K562 (cell line): ENCODE data around the gene GART. TPM values are rescaled to one million over a fixed set of nuclear protein-coding genes. Genes with fewer than 3 reads are reported as not detected.
"Not testable (repeated sequence)": the region's sequence is repeated elsewhere in the genome, so short reads cannot be mapped to it uniquely, and the experiment has no call there.

Experiments used
- ATAC-seq: fragments of 200-7000 bp; cut with Tn5 transposase; 3 replicates; pipeline ENCODE4 v1.9.1; 2020; ENCODE audit warnings: moderate library complexity
- BruUV-seq: library from RNA; stranded (reverse); fragments of 400-500 nt; replicated peaks from 2 replicates; lab custom pipeline; 2021; lab: Mats Ljungman, UMichigan
- CTCF ChIA-PET: fragments of 300-600 bp; formaldehyde crosslinking; extraction: SDS; loops from one replicate; lab custom pipeline; 2021; ENCODE audit warnings: low intra/inter-chr PET ratio; lab: Yijun Ruan, JAX
- POLR2A ChIA-PET: fragments of 300-600, 350-650 bp; sonication (Branson Sonifier 250); formaldehyde crosslinking; extraction: SDS; loops from one replicate; lab custom pipeline; 2021; ENCODE audit warnings: antibody characterized with exemption, inconsistent platforms; lab: Yijun Ruan, JAX
- DNase-seq, 4 experiments: peaks; one replicate each; pipeline versions ENCODE4 v3.0.0 to v3.0.0-alpha.2; 2011 to 2018; ENCODE audit warnings: low spot score in 3 of 4, mixed read lengths in 3 of 4; ENCODE audit errors: extremely low read depth in 1 of 4
- FAIRE-seq: peaks from 2 replicates; lab custom pipeline; 2011; peaks lifted over from hg19 to GRCh38; lab: Jason Lieb, UNC
- H2AFZ ChIP-seq: 2 replicates; pipeline ENCODE4 v1.6.0; 2011; ENCODE audit warnings: low read depth, low read length, control low read depth, inconsistent platforms
- H3K27ac ChIP-seq: fragments of 200-600 bp; 3 replicates; pipeline ENCODE4 v1.8.0; 2011; ENCODE audit warnings: low read depth, mild to moderate bottlenecking, control low read depth, inconsistent platforms, low read length, moderate library complexity, mixed read lengths; ENCODE audit errors: extremely low read depth
- H3K27me3 ChIP-seq, 2 experiments: fragments of 300-600 bp in 1 of 2; 2 replicates in 1 of 2; 3 replicates in 1 of 2; pipeline versions ENCODE4 v1.6.0 to v1.8.0; 2011; ENCODE audit warnings: inconsistent platforms in 2 of 2, low read length in 2 of 2, mild to moderate bottlenecking in 1 of 2, mixed read lengths in 1 of 2, moderate library complexity in 1 of 2; ENCODE audit not compliant: control insufficient read depth in 2 of 2, insufficient read depth in 2 of 2
- H3K36me3 ChIP-seq: fragments of 300-600 bp; 3 replicates; pipeline ENCODE4 v1.8.0; 2011; ENCODE audit warnings: mild to moderate bottlenecking, low read length, inconsistent platforms; ENCODE audit not compliant: control insufficient read depth, insufficient read depth
- H3K4me1 ChIP-seq, 2 experiments: fragments of 200-600 bp in 1 of 2; replicated peaks in 1 of 2; 2 replicates in 1 of 2; 3 replicates in 1 of 2; pipeline versions ENCODE4 v1.5.1 to v1.8.0; 2011; ENCODE audit warnings: inconsistent platforms in 2 of 2, low read length in 2 of 2, mild to moderate bottlenecking in 1 of 2, mixed read lengths in 1 of 2, moderate library complexity in 1 of 2; ENCODE audit not compliant: control insufficient read depth in 2 of 2, insufficient read depth in 2 of 2
- H3K4me2 ChIP-seq: 2 replicates; pipeline ENCODE4 v1.6.1; 2011; ENCODE audit warnings: low read length, control low read depth, inconsistent platforms, mixed read lengths; ENCODE audit not compliant: insufficient read depth
- H3K4me3 ChIP-seq: fragments of 200-600 bp; sonication (generic), shearing (Covaris generic); 2 replicates; pipeline ENCODE4 v1.5.1; 2016; ENCODE audit warnings: control low read depth, inconsistent platforms
- H3K79me2 ChIP-seq: fragments of 200-600 bp; 3 replicates; pipeline ENCODE4 v1.8.0; 2011; ENCODE audit warnings: low read length, inconsistent platforms; ENCODE audit not compliant: control insufficient read depth, insufficient read depth
- H3K9ac ChIP-seq, 2 experiments: 2 replicates each; pipeline versions ENCODE4 v1.6.0 to v1.6.1; 2011; ENCODE audit warnings: low read depth in 2 of 2, low read length in 2 of 2, control low read depth in 1 of 2, inconsistent platforms in 1 of 2, mild to moderate bottlenecking in 1 of 2, mixed read lengths in 1 of 2; ENCODE audit not compliant: insufficient read depth in 1 of 2
- H3K9me1 ChIP-seq: one replicate; pipeline ENCODE4 v1.6.0; 2011; ENCODE audit warnings: inconsistent platforms, mild to moderate bottlenecking, low read length, moderate library complexity; ENCODE audit not compliant: control insufficient read depth, insufficient read depth
- H3K9me3 ChIP-seq: replicated peaks from 2 replicates; pipeline ENCODE4 v1.5.1; 2011; ENCODE audit warnings: low read depth, low read length, inconsistent platforms; ENCODE audit not compliant: control insufficient read depth, insufficient read depth
- H4K20me1 ChIP-seq: replicated peaks from 2 replicates; pipeline ENCODE4 v1.6.1; 2011; ENCODE audit warnings: low read length, inconsistent platforms, mixed read lengths; ENCODE audit not compliant: control insufficient read depth, insufficient read depth
- CEBPB ChIP-seq: fragments of 450-650 bp; IDR thresholded peaks from 2 replicates; pipeline ENCODE4 v1.6.1; 2016; ENCODE audit warnings: missing genetic modification characterization, missing compliant biosample characterization
- CEBPG ChIP-seq, 3 experiments: fragments of 200-800 bp in 1 of 3; sonication (Bioruptor generic) in 1 of 3; sonication (generic) in 1 of 3; formaldehyde crosslinking in 1 of 3; IDR thresholded peaks in 2 of 3; conservative IDR thresholded peaks in 1 of 3; 2 replicates each; pipeline versions ENCODE4 v1.6.1 to v1.8.0; 2016 to 2022; ENCODE audit warnings: missing compliant biosample characterization in 2 of 3, missing genetic modification characterization in 2 of 3, mild to moderate bottlenecking in 1 of 3, missing genetic modification reagents in 1 of 3
- CREB3L1 ChIP-seq: fragments of 450-650 bp; IDR thresholded peaks from 2 replicates; pipeline ENCODE4 v1.6.1; 2014; ENCODE audit warnings: low read depth, mild to moderate bottlenecking, moderate library complexity, borderline replicate concordance
- NFIX ChIP-seq: fragments of 250-450 bp; sonication (Bioruptor Pico); IDR thresholded peaks from 2 replicates; pipeline ENCODE4 v1.4.0; 2020; ENCODE audit warnings: low read depth, mild to moderate bottlenecking, moderate library complexity
- NR2C1 ChIP-seq, 2 experiments: fragments of 450-650 bp; IDR thresholded peaks; 2 replicates each; pipeline ENCODE4 v1.6.1; 2017; ENCODE audit warnings: mild to moderate bottlenecking in 2 of 2, antibody characterized with exemption in 1 of 2, inconsistent platforms in 1 of 2, missing compliant biosample characterization in 1 of 2, missing genetic modification characterization in 1 of 2
- POLR2A ChIP-seq: fragments of 450-650 bp; conservative IDR thresholded peaks from 2 replicates; pipeline ENCODE4 v1.6.1; 2016
- POLR2AphosphoS2 ChIP-seq: IDR thresholded peaks from 2 replicates; pipeline ENCODE4 v1.6.1; 2012; ENCODE audit warnings: low read length, improper control_type of control experiment
- SLC30A9 ChIP-seq: fragments of 250-450 bp; sonication (Bioruptor Pico); IDR thresholded peaks from 2 replicates; pipeline ENCODE4 v1.8.0; 2022; ENCODE audit warnings: mild to moderate bottlenecking, moderate library complexity
- SMAD1 ChIP-seq: fragments of 150-350 bp; IDR thresholded peaks from 2 replicates; pipeline ENCODE4 v1.6.1; 2014; ENCODE audit warnings: low read length, low read depth; ENCODE audit not compliant: partially characterized antibody
- TRIM24 ChIP-seq, 2 experiments: fragments of 450-650 bp; IDR thresholded peaks; 2 replicates each; pipeline ENCODE4 v1.6.1; 2016
- ZNF444 ChIP-seq: fragments of 250-450 bp; sonication (Bioruptor Pico); IDR thresholded peaks from 2 replicates; pipeline ENCODE4 v1.4.0; 2020; ENCODE audit warnings: mild to moderate bottlenecking, moderate library complexity
- ZNF717 ChIP-seq: fragments of 250-450 bp; sonication (Bioruptor Pico); IDR thresholded peaks from 2 replicates; pipeline ENCODE4 v1.5.0; 2021
- WGBS: fragments of 100-300 bp; shearing (Covaris generic); methylation state at CpG from one replicate; pipeline ENCODE4 v1.1.6; 2016; ENCODE audit warnings: low coverage, mixed read lengths; ENCODE audit not compliant: insufficient coverage; ENCODE audit errors: missing lambda C conversion rate; 5-methylcytosine and 5-hydroxymethylcytosine counted together
- in situ Hi-C: fragments of 300-500 bp; cut with MboI; formaldehyde crosslinking; loops from 4 replicates; pipeline ENCODE4 v1.15.0; 2018; ENCODE audit warnings: inconsistent platforms, mixed read lengths
- intact Hi-C: fragments of 100-400 bp; cut with micrococcal nuclease; formaldehyde crosslinking; loops from 2 replicates; pipeline ENCODE4 v1.14.2; 2022
- polyA plus RNA-seq, 8 experiments: library from polyadenylated mRNA; depleted of rRNA in 4 of 8; stranded (reverse) in 5 of 8; unstranded in 3 of 8; fragments of >200 nt; fragmentation: Nextera tagmentation in 2 of 8; fragmentation: Illumina TruSeq in 1 of 8; extraction: Ambion mirVana in 2 of 8; extraction: Trizol in 1 of 8; gene quantifications; 2 replicates each; pipeline versions ENCODE4 v1.2.1 to v1.2.3, GENCODE V29; 2011 to 2014; ENCODE audit warnings: inconsistent platforms in 1 of 8, missing spikeins in 1 of 8
- total RNA-seq, 7 experiments: library from RNA; depleted of rRNA in 6 of 7; stranded (reverse); fragments of >200 nt in 6 of 7; fragmentation: Illumina TruSeq in 2 of 7; extraction: Trizol in 2 of 7; gene quantifications; 2 replicates each; pipeline versions ENCODE4 v1.2.1 to v1.2.3, GENCODE V29; 2011 to 2021; ENCODE audit warnings: low replicate concordance in 1 of 7

GART gene
- total and polyA plus RNA-seq, 9 of the 15 experiments (the other 6 are each of a cell fraction or from before 2014, with no cell fraction given): 141 to 429 (median 349) TPM

GRCh38 chr21:33576741-33577141, 34.8 kb upstream of the GART start:
- H3K9ac ChIP-seq; intact Hi-C loops; H3K79me2 ChIP-seq; H3K27me3 ChIP-seq; H2AFZ ChIP-seq; H4K20me1 ChIP-seq; H3K4me3 ChIP-seq; in situ Hi-C loops; FAIRE-seq; H3K9me3 ChIP-seq; BruUV-seq; H3K4me2 ChIP-seq; H3K4me1 ChIP-seq; H3K27ac ChIP-seq; H3K9me1 ChIP-seq; DNase-seq; CTCF ChIA-PET; TF ChIP-seq CEBPG (CRISPR knock-in tag; IDR thresholded peaks at IDR 0.05): not testable (repeated sequence)
- TF ChIP-seq CEBPG (tag; conservative IDR thresholded peaks at IDR 0.05 in 1 of 2, IDR thresholded peaks at IDR 0.05 in 1 of 2) (peak in 1 of 2 experiments; percentile 69; a peak in 2 of 4 replicates), POLR2A (peak; percentile 34), CEBPB (tag) (peak; percentile 63)
- POLR2A ChIA-PET: interaction anchor here (1.0 to 1.8 kb wide), 3 partner anchors 8 to 318 kb away, joined by 4 to 6 read pairs (median 4); partner anchors contain the start of gene DONSON
- 49% methylated on average over 2 of the region's 2 CpGs for WGBS
- H3K36me3 ChIP-seq: peaks cover 93% of the 10 kb centered on the region
- ATAC-seq: peak; percentile 64

- ChIA-PET POLR2A (interaction anchor here (0.6 to 12.7 kb wide), 4 partner anchors 10 to 72 kb away, joined by 3 to 130 read pairs (median 16); no protein-coding TSS in a partner anchor), CTCF (no interaction called here)
- Histone ChIP-seq H3K9me1 (no peaks in the 10 kb centered on the region), H3K9ac (no peak overlapping the region), H3K4me2 (no peak overlapping the region), H3K4me3 (no peak overlapping the region), H3K79me2 (peaks cover 9% of the 10 kb centered on the region; the same call in 1 of the 3 replicates), H4K20me1 (no peaks in the 10 kb centered on the region), H3K9me3 (no peaks in the 10 kb centered on the region)
- FAIRE-seq: no peak
- WGBS: 95% methylated on average over 3 of the region's 3 CpGs
- intact Hi-C loops: no loop called here
- no peak for ATAC-seq
- in situ Hi-C loops: no loop called here
- BruUV-seq: no TSS peak
- TF ChIP-seq SLC30A9 (CRISPR knock-in tag) (no peak), ZNF717 (CRISPR knock-in tag) (no peak), NR2C1 (IDR thresholded peaks at IDR 0.05) (0 out of 2 replicates have a peak, but pooled peaks have one; percentile 15), NR2C1 (tag; IDR thresholded peaks at IDR 0.05) (0 out of 2 replicates have a peak, but pooled peaks have one; percentile 21), POLR2AphosphoS2 (0 out of 2 replicates have a peak, but pooled peaks have one; percentile 39), TRIM24 (IDR thresholded peaks at IDR 0.05) (no peak), CREB3L1 (no peak), ZNF444 (CRISPR knock-in tag) (no peak), SMAD1 (no peak), NFIX (CRISPR knock-in tag) (no peak)
- TF ChIP-seq, all 486 proteins: peak for 2
- no peaks in the 10 kb centered on the region for H3K27me3 ChIP-seq
- H3K27ac ChIP-seq: no peak overlapping the region
- peaks cover 98% of the 10 kb centered on the region for H3K36me3 ChIP-seq
- H3K4me1 ChIP-seq: no peaks in the 10 kb centered on the region
- DNase-seq: no peak
- H2AFZ ChIP-seq: no peak overlapping the region
These were observed 30.4 kb upstream of the GART start for GRCh38 chr21:33572350-33572749.
